NT2/D1 (cell line): ENCODE measurements around the gene MAP6.

Experiments used
- DNase-seq: peaks from one replicate; pipeline ENCODE4 v3.0.0-alpha.2; 2011; ENCODE audit warnings: low read depth, low spot score
- H3K27me3 ChIP-seq: 2 replicates; pipeline ENCODE4 v1.6.0; 2011; ENCODE audit warnings: mild to moderate bottlenecking; ENCODE audit not compliant: insufficient read length, insufficient read depth
- H3K36me3 ChIP-seq: 2 replicates; pipeline ENCODE4 v1.6.1; 2011; ENCODE audit warnings: mild to moderate bottlenecking, low read length, mixed read lengths; ENCODE audit not compliant: insufficient read depth, insufficient read length
- H3K4me1 ChIP-seq: 2 replicates; pipeline ENCODE4 v1.5.1; 2011; ENCODE audit not compliant: insufficient read depth, insufficient read length
- H3K4me3 ChIP-seq: 2 replicates; pipeline ENCODE4 v1.5.1; 2011; ENCODE audit warnings: low read depth; ENCODE audit not compliant: insufficient read length
- H3K9ac ChIP-seq: 2 replicates; pipeline ENCODE4 v1.6.0; 2011; ENCODE audit warnings: low read depth; ENCODE audit not compliant: insufficient read length
- H3K9me3 ChIP-seq: 2 replicates; pipeline ENCODE4 v1.5.1; 2011; ENCODE audit warnings: mild to moderate bottlenecking, low read length; ENCODE audit not compliant: insufficient read depth
- SUZ12 ChIP-seq: IDR thresholded peaks from 2 replicates; pipeline ENCODE4 v1.6.1; 2011; ENCODE audit not compliant: insufficient read length, insufficient read depth; ENCODE audit errors: extremely low read depth
- YY1 ChIP-seq: IDR thresholded peaks from 2 replicates; pipeline ENCODE4 v1.6.1; 2011; ENCODE audit not compliant: insufficient read length, insufficient read depth
- ZNF274 ChIP-seq: IDR thresholded peaks from 2 replicates; pipeline ENCODE4 v1.6.1; 2011; ENCODE audit warnings: mild to moderate bottlenecking, low read depth, low read length

Gene MAP6

GRCh38 chr11:75553182-75553581 lies 115.7 kb downstream of the MAP6 start:
- DNase-seq, result no peak
- peaks cover 16% of the 10 kb centered on the region for H3K4me1 ChIP-seq
- no peaks in the 10 kb centered on the region for H3K36me3 ChIP-seq
- TF ChIP-seq SUZ12, result no peak
- TF ChIP-seq YY1, result no peak
- TF ChIP-seq ZNF274, result no peak
- no peak overlapping the region for H3K4me3 ChIP-seq
- no peaks in the 10 kb centered on the region for H3K9me3 ChIP-seq
- H3K9ac ChIP-seq, result no peak overlapping the region
- H3K27me3 ChIP-seq, result no peaks in the 10 kb centered on the region

- Histone ChIP-seq H3K36me3 (no peaks in the 10 kb centered on the region), H3K4me1 (peaks cover 5% of the 10 kb centered on the region), H3K9ac (no peak overlapping the region), H3K4me3 (no peak overlapping the region), H3K27me3 (no peaks in the 10 kb centered on the region), H3K9me3 (no peaks in the 10 kb centered on the region)
- no peak for TF ChIP-seq SUZ12
- TF ChIP-seq ZNF274, result no peak
- TF ChIP-seq YY1, result no peak
- DNase-seq, result no peak
Observed at GRCh38 chr11:75549370-75549958, 119.4 kb downstream of the MAP6 start.

GRCh38 chr11:75548595-75549272 lies 120.1 kb downstream of the MAP6 start:
- Histone ChIP-seq H3K4me3 (no peak overlapping the region), H3K27me3 (no peaks in the 10 kb centered on the region), H3K9me3 (no peaks in the 10 kb centered on the region), H3K4me1 (no peaks in the 10 kb centered on the region), H3K36me3 (no peaks in the 10 kb centered on the region), H3K9ac (no peak overlapping the region)
- DNase-seq, result no peak
- TF ChIP-seq YY1 (no peak), ZNF274 (no peak), SUZ12 (no peak)

- H3K4me1 ChIP-seq, result peaks cover 2% of the 10 kb centered on the region
- no peak overlapping the region for H3K4me3 ChIP-seq
- no peak overlapping the region for H3K9ac ChIP-seq
- no peaks in the 10 kb centered on the region for H3K36me3 ChIP-seq
- H3K9me3 ChIP-seq, result no peaks in the 10 kb centered on the region
- no peaks in the 10 kb centered on the region for H3K27me3 ChIP-seq
- DNase-seq, result no peak
- no peak for TF ChIP-seq YY1
- TF ChIP-seq SUZ12, result no peak
- no peak for TF ChIP-seq ZNF274
Observed at GRCh38 chr11:75547617-75548058, 121.2 kb downstream of the MAP6 start.

GRCh38 chr11:75547177-75547576 lies 121.7 kb downstream of the MAP6 start:
- DNase-seq, result no peak
- H3K36me3 ChIP-seq, result no peaks in the 10 kb centered on the region
- peaks cover 2% of the 10 kb centered on the region for H3K4me1 ChIP-seq
- TF ChIP-seq ZNF274 (no peak), SUZ12 (no peak), YY1 (no peak)
- H3K27me3 ChIP-seq, result no peaks in the 10 kb centered on the region
- H3K4me3 ChIP-seq, result no peak overlapping the region
- H3K9me3 ChIP-seq, result no peaks in the 10 kb centered on the region
- no peak overlapping the region for H3K9ac ChIP-seq

- DNase-seq, result no peak
- Histone ChIP-seq H3K9me3 (no peaks in the 10 kb centered on the region), H3K4me3 (no peak overlapping the region), H3K27me3 (no peaks in the 10 kb centered on the region), H3K4me1 (peaks cover 6% of the 10 kb centered on the region), H3K9ac (no peak overlapping the region), H3K36me3 (no peaks in the 10 kb centered on the region)
- TF ChIP-seq YY1 (no peak), SUZ12 (no peak), ZNF274 (no peak)
Observed at GRCh38 chr11:75543806-75544205, 125.0 kb downstream of the MAP6 start.

GRCh38 chr11:75542088-75542438 lies 126.8 kb downstream of the MAP6 start:
- H3K9ac ChIP-seq, result no peak overlapping the region
- no peaks in the 10 kb centered on the region for H3K27me3 ChIP-seq
- TF ChIP-seq ZNF274 (no peak), SUZ12 (no peak), YY1 (no peak)
- H3K4me3 ChIP-seq, result no peak overlapping the region
- no peaks in the 10 kb centered on the region for H3K36me3 ChIP-seq
- DNase-seq, result no peak
- H3K9me3 ChIP-seq, result no peaks in the 10 kb centered on the region
- peaks cover 6% of the 10 kb centered on the region for H3K4me1 ChIP-seq
